ENCODE results near the gene MTAP.
A peak's percentile ranks its signal among the peaks of the same experiment; 100 is the strongest.

MTAP gene

DNA sequence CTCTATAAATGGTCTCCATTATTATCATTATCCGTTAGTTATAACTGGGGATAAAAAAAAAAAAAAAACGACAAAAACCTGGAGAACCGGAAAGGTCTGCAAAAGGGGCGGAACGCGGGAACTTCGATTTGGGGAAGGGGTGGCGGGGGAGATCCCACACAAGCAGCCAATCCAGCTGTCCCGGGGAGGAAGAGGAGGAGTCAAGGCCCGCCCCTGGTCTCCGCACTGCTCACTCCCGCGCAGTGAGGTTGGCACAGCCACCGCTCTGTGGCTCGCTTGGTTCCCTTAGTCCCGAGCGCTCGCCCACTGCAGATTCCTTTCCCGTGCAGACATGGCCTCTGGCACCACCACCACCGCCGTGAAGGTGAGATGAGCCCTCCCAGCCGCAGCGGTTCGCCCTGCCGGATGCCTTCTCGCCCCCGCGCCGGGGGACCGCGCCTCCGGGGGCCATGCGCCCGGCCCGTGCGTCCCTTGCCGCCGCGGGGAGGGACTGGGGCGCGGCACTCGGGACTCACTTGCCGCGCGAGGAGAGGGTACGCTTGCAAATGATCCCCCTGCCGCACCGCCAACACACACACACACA is at the start of gene MTAP:
TSS of gene MTAP (plus strand) at position 219 of the 583 bp plus-strand sequence. CDS start at position 332, 113 bp downstream.
- peak; percentile 97 for DNase-seq (ENCODE audit: low read depth, low spot score)

DNA sequence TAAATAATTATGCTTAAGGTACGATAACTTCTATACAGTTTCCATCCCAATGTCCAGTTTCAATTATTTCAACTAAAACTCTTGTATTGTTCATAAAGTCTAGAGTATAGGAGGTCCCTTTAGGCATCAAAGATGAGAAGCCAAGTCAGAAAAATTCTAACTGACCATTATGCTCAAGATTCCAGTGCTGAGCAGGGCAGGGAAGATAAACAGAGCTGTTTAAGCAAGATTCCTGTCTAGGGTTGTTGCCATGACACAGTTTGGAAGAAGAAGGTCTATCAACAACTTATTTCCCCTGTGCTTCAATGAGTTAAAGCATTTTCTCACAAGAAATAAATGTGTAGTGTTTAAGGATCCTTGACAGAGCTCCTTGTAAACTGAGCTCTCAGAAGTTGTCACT is 48.9 kb upstream of the MTAP start:
- DNase-seq (ENCODE audit: low read depth, low spot score) = no peak

DNA sequence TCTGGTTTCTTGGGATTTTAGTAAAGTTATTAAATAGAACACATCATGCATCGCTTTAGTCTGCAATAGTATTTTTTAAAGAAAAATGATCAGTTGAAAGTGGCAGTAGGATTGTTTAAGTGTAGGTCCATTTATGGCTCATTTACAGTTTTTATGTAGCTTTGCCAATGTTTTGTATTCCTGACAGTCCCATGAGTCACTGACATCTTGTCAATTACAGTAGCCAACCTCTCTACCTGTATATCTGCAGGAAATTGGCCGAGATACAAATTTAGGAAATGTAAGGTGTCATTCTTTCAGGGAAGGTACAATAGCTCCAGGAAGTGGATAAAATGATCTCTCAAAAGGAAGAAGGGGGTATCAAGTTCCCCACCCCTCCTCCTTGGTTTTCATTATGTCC is 47.7 kb upstream of the MTAP start:
- DNase-seq (ENCODE audit: low read depth, low spot score) = no peak

DNA sequence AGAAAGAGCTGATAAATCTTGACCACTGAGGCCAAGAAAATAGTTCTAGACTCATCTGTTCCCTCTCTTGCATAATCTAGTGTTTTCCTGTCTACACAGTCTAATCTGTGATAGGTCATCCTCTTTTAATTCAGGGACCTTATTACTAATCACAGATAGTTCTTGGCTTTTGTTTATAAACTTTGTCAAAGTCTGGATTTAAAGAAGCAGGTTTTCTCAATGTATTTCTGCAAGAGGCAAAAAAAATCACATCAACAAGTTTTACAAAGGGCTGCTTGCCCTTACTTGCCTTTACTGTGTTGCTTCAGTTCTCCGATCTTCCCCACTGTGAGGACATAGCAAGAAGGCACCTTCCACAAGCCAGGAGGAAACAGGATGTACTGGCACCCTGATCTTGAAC is 43.9 kb upstream of the MTAP start:
- no peak for DNase-seq (ENCODE audit: low read depth, low spot score)

DNA sequence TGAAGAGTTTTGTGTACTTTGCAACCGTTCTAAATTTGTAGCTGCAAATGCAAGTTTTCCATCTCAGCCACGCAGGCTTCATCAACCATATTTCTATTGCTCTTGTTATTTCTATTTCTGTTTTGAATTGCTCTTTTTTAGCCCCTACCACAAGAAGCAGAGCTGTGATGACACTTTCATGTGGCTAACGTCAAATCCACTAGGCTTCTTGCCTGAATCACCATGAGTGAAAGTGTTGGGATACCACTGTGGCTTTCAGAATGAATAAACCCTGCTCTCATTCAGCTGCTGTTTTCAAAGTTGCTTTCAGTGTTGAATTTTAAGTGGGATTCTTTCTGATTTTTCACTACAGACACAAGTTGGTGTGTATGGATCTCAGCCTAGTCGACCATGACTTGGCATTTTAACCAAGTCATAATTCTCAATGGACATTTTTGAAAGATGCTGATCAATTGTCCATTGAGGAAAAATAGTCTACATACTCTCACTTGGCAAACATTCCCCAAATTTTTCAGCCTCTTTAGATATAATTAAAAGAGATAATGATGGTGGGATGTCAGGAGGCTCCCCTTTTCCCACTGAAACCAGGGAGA is 41.0 kb upstream of the MTAP start:
- DNase-seq (ENCODE audit: low read depth, low spot score) = peak; percentile 70

DNA sequence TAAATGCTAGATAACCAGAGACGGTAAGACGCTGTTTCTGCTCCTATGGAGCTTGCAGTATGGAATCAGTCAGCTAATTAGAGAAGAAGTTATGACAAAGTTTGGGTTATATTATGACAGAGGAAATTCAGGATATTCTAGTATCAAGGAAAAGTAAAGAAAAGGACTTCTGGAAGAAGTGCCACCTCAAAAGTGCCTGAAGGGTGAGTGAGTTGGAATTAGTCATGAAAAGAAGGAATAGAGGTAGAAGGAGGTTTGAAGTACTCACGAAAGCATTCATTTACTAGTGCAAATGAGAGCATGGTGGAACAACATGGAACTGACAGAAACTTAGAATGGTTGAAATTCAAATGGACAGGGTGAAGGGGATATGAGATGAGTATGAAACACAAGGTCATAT is 40.4 kb upstream of the MTAP start:
- DNase-seq (ENCODE audit: low read depth, low spot score) = no peak

DNA sequence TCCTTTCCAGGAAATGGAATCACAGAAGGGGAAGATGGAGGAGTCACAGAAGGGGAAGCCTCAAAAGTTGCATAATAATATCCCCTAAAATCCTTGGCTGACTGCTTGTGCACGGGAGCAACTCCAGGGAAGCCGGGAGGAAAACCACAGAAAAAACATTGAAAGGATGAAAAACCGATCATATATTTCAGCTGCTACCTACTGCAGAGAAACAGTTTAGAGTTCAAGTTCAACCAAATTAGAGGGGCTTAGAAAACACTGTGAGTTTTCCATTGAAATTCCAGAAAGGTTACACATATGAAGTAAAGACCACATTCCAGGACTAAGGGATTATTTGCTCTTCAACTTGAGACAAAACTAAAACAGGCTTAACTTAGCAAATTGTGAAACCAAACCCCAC is 37.6 kb upstream of the MTAP start:
- DNase-seq (ENCODE audit: low read depth, low spot score) = no peak

DNA sequence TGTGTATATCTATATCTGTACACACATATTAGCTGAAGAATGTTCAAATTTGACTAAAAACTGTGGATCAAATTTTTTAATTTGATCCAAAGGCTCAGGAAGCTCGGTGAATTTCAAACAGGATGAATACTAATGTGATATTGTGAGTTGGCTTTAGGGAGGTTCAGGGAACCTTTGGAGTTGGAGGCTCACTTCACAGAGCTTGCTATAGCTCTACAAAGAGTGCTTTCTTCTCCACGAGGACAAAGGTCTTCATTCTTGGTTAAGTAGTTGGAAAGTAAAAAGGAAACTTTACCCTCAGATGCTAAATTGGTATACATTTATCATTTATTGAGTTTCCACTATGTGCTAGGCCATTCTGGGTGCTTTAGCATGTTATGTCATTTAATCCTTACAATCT is 36.3 kb upstream of the MTAP start:
- DNase-seq (ENCODE audit: low read depth, low spot score) = no peak

DNA sequence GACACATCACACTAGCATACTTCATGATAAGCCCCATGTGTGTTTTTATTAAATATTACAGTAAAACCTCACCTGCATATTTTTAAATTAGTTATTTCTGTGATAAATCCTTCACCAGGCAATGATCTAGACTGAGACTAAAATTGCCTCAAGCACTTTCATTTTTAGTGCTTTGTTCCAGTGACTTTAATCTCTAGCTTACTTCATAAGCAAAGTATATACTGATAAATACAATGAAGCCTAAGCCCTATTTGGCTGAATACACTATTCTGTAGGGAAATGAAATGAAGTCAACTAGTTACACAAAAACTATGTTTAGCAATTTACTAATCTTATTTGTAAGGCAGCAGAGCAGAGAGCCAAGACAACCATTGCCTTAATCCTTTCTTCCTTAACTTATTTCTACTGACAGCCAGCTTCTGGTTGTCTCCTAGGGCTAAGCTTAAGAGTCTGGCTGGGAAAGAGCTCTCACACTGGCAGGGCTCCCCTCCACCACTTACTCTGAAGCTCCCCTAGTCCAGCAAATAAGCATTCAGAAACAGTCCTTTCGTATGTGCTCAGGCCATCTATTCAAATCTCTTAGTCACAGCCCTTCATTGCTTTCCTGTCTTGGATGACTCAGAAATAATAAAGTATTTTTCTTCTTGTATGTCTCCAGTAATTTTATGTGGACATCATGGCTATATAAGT is 31.4 kb upstream of the MTAP start:
- DNase-seq (ENCODE audit: low read depth, low spot score) = peak; percentile 66

DNA sequence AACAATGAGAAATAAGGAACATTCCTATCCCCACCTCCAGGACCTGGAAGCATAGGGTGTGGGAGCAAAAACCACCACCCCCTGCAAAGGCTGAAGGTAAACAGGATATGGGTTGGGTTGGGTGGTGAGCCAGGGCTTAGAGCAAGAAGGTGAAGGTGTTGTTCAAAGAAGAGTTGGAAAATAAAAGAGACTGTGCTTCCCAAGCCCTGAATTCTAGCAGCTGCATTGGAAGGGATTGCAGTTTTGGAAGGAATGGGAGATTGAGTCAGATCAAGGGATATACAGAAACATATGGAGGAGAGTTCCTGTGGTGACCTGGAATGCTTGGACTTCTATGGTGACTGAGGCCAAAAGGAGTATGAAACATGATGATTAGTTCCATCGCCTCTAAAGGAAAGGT is 24.7 kb upstream of the MTAP start:
- peak; percentile 59 for DNase-seq (ENCODE audit: low read depth, low spot score)

DNA sequence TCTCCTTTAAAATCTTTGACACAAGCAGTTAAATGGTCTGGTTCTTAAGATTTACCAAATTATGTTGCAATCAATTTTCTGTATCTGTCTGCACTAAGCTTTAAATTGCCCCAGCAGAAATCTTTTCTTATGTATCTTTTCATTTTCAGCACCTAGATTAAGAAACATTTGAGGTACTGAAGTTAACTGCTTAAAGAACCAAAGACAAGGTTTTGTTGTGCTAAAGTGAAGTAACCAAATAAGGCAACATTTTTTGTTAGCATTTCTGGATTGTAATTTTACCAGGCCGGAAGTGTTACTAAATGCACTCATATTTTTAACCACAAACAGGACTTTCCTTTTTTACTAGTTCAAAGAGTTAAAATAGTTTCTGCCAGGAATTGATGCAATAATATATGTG is 24.1 kb upstream of the MTAP start:
- DNase-seq (ENCODE audit: low read depth, low spot score) = no peak

DNA sequence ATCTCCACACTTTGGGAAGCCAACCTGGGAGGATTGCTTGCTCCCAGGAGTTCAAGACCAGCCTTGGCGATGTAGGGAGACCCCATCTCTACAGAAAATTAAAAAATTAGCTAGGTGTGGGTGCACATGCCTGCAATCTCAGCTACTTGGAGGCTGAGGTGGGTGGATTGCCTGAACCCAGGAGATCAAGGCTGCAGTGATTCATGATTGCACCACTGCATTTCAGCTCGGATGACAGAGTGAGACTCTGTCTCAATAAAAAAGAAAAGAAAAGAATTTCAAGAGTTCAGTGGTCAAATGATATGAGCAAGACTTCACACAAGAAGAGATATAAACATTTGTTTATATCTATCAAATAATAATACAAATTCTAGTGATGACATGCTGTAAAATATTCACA is 23.0 kb upstream of the MTAP start:
- no peak for DNase-seq (ENCODE audit: low read depth, low spot score)

DNA sequence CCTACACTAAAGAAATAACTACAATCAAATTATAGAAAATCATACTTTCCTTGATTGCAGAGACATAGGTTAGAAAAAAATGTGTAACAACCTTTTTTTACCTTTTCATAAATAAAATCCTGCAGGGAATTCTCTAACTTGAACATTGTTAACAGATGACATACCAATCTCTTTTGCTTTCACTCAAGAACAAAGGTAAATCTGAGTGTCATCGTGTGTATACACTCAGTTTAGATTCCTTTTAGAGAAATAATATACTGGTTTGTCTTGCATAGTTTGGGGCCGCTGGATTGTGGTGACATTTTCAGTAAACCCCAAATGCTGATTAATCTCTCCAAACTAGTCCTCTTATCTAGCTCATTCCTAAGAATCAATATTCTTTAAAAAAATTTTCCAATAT is 20.8 kb upstream of the MTAP start:
- no peak for DNase-seq (ENCODE audit: low read depth, low spot score)

DNA sequence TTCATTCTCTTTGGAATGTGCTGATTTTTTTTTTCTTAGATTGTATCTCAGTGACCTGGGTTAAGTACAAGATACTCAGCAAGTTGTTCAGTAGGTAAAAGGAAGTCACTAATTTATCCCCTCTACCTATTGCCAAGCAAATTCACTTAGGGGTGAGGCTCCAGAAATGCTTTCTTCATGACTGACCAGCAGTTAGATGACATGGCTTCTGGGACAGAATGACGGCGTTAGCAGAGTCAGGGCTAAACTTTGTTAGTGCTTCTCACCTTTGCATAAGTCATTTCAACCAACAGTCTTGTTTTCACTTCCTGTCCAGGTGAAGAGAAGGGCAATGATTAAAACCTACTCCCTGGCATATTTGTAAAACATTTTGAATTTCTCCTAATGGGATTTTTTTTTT is 20.2 kb upstream of the MTAP start:
- no peak for DNase-seq (ENCODE audit: low read depth, low spot score)

DNA sequence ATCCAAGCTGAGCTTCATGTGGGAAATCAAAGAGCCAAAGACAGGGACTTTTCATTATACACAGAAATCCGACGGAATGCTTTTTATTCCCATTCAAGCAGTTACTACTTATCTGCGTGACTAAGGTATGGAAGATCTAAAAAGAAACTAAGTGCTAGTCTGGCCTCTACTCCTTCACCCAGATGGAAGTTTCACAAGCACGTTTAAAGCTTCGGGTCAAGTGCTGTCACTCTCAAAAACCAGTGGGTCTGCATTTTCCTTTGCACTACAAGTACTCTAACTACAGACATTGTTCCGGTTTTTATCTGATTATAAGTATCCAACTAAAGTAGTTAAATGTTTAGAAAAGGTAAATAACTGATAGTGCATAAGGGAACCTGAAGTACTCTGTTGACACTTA is 13.7 kb upstream of the MTAP start:
- DNase-seq (ENCODE audit: low read depth, low spot score) = no peak

DNA sequence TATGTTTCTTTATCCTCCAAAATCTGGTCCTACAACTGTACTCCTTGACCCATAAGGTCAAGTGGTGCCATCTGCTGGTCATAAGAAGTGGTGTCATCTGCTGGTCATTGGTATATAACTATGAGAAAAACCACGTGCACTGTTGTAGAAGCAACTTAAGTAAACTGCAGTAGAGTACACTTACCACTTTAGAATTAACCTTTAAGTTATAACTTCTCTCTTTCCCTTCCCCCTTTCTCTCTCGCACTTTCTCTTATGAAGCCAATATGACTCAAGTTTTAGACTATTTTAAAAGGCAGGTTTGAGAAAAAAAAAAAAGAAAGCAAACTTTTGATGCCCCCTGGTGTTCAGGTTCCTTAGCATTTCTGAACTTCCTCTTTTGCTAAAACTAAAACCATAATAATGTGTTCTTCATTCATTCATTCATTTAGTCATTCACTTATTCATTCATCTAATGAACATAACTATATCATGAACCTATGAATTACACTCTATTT is 12.8 kb upstream of the MTAP start:
- DNase-seq (ENCODE audit: low read depth, low spot score) = peak; percentile 94

DNA sequence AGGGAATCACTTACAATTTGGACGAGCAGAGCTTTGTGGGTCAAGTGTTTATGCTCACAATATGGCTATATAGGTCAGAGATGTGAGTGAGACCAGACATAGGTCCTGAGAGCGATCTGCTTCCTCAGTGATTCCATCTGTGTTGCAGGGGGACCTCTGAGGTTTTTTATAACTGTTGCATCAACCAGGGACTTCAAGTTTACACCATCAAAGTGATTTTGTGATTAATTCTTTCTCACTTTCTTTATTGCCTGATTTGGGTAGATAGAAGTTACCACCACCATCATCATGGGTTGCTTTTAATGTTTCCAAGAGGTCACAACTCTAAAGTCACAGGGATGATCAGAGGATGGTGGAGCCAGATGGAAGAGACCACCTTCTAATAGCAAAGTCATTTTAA is 7.0 kb upstream of the MTAP start:
- DNase-seq (ENCODE audit: low read depth, low spot score) = no peak

DNA sequence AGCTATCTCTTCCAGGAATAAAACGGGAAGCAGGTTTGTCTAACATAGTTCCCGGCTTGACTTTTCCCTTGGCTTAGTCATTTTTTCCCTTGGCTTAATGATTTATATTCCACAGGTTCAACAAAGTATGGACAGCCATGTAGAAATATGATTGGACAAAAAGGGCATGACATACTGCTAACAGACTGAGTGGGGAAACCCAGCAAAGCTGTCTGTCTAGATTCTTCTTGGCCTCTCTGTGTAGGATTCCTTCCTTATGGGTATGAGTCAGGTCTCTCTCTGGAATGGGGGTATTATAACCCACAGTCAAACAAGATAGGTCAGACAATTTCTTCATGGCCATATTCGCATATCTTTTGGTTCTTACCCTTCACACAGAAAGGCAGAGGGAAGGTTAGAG is 5.7 kb upstream of the MTAP start:
- no peak for DNase-seq (ENCODE audit: low read depth, low spot score)

DNA sequence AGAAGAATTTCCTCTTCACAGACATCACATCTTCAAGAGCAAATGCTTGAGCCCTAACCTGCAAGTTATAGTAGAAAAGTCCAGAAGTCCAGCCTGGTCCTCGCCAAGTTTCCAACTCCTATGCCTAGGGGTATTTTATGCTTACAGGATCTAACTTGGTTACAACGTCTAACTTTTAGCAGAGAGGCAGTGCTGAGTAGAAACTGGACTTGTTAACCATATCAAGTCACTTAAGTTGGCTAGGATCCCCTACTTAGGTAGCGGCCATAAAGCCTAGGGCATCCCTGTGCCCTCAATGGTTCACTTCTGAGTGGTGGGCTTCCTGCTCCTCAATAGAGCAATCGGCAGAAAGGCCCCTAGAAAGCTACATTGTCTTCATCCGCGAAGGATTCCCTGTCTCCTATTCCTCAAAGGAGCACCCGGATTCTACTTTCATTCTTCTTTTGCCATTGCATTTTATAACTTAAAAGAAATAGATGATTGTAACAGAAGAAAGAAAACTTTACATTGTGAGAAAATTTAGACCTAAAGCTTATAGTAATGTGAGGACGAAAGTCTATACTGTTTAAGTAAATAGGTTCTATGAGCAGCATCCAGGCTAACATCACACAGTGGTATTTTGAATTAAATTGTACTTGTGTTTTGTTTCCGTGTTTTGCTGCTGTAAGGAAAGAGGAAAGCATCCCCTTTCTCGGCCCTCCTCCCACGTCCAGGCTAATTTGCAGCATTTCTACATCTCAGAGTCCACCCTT is 1.3 kb upstream of the MTAP start:
- no peak for DNase-seq (ENCODE audit: low read depth, low spot score)

DNA sequence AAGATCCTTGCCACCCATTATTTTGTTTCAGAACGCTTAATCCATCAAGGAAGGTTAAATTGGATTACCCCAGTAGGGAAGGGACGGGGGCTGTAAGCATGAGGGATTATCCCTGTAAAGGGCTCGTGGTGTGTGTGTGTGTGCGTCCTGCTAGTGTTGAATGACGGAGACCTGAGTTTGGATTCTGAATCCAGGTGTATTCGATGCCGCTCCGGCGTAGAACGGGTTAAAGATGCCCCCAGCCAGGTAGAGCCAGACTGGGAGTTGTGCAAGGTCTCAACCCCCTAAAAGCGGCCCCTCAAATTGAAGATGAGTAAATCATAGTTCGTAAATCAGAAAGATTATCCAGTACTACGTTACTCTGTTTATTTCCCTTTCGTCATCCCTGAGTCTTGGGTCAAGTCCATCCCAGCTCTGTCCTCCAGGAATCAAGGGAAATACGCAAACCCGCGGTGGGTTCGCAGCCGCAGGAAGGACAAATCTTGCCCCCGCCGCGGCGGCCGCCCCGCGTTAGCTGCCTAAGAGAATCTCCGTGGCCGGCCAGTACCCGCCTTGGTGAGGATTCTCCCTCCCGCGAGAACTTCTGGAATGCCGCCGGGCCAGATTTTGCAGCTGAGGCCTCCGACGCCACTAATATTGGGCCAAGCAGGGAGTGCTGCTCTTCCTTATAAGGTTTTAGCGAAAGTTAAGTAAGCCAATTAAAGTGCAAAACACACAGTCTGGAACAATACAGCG is 586 bp upstream of the MTAP start:
- peak; percentile 94 for DNase-seq (ENCODE audit: low read depth, low spot score)

DNA sequence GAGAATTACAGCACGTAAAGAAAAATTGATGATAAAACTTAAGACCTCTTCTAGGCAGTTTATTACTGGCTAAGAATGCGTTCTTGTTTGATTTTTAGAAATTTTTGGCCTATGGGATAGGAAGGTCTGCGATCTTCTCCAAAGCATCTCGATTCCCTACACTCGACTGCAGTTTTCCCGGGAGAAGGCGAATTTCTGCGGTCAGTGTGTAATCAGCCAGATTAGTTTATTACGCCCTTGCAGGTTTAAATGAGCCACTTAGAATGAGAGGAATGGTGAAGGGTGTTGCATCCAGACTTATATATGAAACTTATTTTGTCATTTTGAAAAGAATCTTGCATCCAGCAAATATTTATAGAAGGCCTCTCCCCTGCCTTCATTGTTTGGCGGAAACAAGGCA is 1.2 kb downstream of the MTAP start:
- peak; percentile 46 for DNase-seq (ENCODE audit: low read depth, low spot score)

DNA sequence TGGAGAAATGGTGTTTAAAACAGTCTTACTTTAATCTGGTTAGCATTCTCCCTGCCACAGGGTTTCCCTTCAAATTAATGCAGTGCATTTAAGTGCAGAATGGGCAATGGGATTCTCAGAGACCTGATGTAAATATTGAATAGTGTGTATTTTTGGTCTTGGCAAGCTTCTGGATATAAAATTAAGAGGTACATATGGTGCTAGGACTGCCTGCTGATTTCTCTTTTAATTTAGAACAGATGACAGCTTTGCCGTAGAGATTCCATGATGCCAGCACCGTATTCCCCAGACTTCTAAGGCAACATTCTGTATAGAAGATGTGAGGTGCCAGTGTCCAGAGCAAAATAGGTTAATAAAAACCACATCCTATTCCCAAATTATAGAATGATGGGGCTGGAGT is 1.9 kb downstream of the MTAP start:
- no peak for DNase-seq (ENCODE audit: low read depth, low spot score)
